Suppressor macrophage treated with lipopolysaccharide for 1 hour (primary cell): ENCODE results near the gene PRM2.
"Not testable (repeated sequence)": the region's sequence is repeated elsewhere in the genome, so short reads cannot be mapped to it uniquely, and the experiment has no call there.

Source experiments
- DNase-seq, 3 donors: peaks; one replicate each; pipeline ENCODE4 v3.0.0-alpha.2; 2020 to 2022

The PRM2 gene

DNA sequence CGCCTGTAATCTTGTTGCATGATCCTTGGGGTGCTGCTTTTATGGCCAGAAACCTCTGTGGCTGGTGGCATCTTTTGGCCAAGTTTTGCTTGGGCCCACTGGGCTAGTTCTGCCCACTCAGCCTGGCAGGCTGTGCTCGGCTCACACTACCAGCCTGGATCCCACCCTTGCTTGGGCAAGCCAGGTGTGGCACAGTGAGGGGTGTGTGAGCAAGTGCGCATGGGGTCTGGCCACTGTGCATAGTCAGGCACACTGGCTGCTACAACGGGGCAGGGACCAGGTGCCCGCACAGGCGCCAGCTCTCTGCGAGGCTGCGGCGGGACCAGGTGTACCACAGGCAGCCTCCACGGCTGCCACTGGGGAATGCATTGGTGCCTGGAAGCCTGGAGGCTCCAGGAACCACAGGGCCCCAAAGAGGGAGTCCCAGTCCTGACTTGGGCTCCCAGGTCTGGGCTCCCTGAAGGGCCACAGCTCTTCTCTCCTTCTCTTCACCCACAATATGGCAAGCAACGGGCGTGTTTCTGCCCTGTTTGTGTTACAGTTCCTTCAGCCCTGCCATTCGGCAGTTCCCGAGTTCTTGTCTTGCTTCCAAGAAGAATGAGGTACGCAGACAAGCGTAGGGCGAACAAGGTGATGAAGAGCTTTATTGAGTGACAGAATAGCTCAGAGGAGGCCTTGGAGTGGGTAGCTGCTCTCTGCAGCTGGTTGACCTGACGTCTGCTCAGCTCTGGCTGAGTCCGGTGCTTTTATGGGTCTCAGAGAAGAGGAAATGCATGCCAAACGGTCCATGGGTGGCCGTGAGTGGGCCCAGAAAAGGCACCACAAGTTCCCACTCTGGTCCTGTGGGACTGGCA lies 31.6 kb upstream of the PRM2 start:
- no peak for DNase-seq

DNA sequence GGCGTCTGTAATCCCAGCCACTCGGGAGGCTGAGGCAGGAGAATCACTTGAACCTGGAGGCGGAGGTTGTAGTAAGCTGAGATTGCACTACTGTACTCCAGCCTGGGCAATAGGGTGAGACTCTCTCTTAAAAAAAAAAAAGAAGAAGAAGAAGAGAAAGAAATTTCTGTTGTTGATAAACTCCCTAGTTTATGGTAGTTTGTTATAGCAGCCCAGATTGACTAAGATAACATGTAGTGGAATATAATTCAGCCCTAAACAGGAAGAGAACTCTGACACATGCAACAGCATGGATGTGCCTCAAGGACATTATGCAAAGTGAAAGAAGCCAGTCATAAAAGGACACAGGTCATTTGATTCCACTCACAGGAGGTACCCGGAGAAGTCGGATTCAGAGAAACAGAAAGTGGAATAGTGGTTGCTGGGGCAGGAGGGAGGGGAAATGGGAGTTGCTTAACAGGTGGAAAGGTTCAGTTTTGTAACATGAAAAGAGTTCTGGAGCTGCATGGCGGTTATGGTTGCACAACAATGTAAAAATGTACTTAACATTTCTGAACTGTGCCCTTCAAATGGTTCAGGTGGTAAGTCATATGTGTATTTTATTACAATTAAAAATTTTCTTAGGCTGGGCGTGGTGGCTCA lies 30.8 kb upstream of the PRM2 start:
- peak; percentile 58 to 77 (median 64) for DNase-seq

DNA sequence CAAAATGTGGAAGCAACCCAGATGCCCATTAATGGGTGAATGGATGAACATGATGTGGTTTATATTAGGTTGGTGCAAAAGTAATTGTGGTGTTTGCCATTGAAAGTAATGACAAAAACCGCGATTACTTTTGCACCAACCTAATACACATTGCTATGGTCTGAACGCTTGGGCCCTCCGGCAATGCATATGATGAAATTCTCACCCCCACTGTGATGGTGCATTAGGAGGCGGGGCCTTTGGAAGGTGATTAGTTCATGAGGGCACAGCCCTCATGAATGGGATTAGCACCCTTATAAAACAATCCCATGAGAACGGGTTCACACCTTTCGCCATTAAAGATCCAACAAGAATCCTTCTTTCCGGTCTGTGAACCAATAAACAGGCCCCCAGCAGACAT lies 30.1 kb upstream of the PRM2 start:
- no peak for DNase-seq

DNA sequence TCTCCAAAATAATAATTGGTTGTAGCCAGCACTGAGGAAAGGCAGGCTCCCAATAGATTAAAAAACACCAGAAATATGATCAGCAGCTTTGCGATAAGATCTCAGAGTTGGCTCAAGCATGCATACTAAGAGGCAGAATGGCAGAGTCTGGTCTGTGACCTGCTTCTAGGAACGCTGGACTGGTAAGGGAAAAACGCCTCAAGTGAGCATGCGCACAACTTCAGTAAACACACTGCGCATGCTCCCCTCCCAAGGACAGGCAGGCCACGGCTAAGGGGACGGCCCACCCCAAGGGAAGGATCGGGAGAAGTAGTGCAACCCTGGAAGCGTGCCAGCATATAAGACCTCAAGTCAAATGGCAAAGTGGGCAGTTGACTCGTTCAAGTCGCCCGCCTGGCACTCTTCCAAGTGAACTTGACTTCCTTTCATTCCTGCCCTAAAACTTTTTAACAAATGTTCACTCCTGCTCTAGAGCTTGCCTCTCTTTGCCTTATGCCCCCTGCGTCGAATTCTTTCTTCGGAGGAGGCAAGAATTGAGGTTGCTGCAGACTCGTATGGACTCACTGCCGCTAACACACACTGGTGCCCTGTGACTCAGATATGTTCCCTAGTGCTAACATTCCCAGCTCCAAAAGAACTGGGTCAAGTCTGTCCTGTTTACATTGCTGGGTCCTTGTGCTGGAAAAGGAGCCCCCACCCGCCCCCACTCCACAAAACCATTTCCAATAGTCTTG lies 27.3 kb upstream of the PRM2 start:
- no peak for DNase-seq

DNA sequence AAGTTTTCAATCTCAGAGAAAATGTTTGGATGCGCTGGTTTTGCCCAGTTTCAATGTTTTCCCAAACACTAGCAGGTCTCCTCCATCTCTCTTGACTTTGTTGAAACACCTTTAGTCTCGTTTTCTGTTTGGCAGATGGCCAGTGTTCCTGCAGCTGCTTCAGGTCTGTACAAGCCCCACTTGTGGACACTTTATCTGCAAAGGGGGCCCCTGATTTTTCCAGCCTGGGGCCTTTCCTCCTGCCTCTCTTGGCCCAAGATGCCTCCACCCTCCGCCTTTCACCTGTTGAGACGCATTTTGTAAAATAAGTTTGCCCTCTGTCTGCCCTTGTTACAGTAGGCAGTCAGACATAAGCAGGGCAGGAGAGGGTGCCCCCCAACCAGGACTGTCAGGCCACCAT lies 26.7 kb upstream of the PRM2 start:
- no peak for DNase-seq

DNA sequence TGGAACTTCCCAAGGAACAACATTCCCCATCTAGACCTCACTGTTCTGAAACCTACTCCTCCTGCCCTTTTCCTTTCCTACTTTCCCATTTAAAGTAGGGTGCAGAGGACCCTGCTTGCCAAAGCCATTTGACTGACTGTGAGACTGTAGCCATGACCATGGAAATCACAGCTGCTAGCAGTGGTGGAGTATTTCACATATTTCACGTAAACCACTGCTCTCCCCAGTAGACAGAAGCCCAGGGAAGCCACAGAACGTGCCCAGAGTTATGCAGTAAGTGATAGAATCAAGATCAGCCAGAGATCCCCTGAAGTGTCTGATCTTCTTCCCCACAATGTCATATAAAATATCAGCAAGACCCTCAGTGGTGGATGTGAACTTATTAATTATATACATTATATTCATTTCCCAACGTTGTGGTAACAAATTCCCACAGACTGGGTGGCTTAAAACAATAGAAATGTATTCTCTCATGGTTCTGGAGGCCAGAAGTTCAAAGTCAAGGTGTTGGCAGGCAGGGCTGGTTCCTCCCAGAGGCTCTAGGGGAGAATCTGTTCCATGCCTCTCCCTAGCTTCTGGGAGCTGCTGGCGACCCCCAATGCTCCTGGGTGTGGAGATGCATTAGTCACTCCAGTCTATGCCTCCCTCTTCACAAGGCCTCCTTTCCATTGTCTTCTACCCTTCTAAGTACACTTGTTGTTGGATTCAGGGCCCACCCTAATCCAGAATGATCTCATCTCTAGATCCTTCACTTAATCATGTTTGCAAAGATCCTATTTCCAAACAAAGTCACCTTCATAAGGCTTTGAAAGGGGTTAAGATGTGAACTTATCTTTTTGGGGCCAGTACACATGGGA lies 25.6 kb upstream of the PRM2 start:
- no peak for DNase-seq

DNA sequence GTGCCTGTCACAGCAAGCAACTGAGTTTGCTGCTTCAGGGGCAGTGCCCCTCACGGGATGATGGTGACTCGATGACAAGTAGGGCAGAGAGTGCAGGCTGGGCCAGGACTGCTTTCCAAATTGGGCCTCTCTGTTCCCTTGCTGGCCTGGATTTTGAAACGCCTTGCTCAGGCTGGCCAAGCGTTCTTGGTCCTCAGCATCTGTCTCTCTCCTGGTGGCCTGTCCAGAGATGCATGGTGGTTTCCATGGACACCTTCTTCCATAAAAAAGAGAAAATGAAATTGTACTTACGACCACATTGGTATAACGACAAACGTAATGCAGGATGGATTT lies 24.2 kb upstream of the PRM2 start:
- DNase-seq, result no peak

DNA sequence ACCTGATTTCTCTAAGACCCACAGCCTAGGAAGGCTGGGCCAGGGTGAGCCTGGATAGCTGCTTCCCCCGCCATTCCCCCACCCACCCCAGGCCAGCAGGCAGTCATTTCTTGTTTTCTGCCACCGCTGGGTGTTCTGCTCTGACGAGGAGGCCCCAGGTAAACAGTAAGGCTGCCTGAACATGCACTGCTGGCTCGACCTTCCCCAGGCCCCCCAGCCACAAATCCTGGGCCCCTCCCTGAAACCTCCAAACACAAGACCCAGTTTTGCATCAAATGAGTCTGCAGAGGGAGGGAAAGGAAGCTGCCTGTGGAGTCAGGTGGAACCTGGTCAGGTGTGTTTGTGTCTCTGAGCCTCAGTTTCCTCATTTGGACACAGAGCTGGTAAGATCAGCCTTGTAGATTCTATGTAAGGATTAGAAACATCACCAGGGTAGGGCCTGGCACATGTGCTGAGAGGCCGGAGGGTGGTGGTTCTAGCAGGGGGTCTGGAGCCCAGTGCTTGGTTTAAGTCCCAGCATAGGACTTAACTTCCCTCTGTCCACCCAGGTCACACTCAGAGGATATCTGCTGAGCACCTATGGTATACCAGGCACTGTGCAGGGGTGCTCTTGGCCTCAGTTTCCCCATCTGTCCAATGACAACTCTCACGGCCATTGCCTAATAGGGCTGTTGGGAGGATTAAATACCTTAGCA lies 23.7 kb upstream of the PRM2 start:
- no peak for DNase-seq

DNA sequence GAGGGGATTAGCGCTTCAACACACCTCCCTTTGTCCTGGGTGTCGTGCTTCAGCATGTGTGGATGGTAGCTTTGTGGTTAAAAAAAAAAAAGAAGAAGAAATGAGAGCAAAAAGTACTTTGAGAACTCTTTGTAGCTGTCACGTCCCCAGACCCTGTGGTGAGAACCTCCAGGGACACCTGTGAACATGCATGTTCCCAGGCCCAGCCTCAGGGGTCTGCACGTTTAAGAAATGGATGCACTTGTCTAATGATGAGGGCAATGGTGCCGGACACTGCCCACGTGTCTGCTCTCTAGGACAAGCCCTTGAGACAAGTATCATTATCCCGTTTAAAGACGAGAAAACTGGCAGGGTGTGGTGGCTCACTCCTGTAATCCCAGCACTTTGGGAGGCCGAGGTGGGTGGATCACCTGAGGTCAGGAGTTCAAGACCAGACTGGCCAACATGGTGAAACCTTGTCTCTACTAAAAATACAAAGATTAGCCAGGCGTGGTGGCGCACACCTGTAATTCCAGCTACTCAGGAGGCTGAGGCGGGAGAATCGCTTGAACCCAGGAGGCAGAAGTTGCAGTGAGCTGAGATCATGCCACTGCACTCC lies 22.8 kb upstream of the PRM2 start:
- DNase-seq, result not testable (repeated sequence)

DNA sequence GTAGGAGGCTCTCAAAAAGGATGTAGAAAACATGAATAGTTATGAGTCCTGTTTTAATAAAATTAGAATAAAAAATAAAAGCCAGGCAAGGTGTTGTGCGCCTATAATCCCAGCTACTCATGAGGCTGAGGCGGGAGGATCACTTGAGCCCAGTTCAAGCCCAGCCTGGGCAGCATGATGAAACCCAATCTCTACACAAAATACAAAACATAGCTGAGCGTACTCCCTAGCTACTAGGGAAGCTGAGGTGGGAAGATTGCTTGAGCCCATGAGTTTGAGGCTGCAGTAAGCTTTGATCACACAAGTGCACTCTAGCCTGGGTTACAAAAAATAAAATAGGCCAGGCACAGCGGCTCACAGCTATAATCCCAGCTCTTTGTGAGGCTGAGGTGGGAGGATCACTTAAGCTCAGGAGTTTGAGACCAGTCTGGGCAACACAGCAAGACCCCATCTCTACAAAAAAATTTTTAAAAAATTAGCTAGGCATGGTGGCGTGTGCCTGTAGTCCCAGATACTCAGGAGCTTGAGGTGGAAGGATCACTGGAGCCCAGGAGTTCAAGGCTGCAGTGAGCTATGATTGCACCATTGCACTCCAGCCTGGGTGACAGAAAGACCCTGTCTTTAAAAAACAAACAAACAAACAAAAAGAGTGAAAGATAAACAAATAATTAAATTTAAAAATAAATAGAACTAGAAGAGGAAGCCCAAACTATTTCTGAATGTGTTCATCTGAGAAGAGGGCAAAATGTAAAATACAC lies 22.0 kb upstream of the PRM2 start:
- DNase-seq, result no peak

DNA sequence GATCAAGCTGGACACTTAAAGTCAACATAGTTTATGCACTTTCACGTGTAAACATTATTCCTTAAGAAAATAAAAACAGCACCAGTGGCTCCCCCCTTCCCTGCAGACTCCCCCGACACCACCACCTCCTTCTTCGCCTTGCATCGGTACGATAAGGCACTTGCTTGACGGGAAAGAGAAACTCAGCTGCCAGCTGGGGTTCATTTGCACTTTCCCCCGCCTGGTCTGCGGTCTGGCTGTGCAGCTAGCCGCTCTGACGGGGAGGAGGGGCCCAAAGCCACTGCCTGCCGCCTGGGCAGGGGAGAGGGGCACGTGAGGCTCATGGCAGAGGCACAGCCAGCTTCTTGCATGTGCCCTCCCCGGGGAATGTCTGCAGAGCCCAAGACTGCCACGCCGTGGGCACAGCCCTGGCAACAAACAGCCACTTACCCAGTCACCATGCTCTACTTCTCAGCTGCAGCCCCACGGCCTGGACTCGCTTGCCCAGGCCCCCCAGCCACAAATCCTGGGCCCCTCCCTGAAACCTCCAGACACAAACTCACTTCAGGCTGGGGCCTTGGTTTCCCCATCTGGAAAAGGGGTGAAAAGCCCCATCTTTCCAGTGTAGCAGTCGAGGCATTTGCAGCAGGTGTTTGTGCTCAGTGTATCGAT lies 21.3 kb upstream of the PRM2 start:
- peak; percentile 56 to 81 (median 81) for DNase-seq

DNA sequence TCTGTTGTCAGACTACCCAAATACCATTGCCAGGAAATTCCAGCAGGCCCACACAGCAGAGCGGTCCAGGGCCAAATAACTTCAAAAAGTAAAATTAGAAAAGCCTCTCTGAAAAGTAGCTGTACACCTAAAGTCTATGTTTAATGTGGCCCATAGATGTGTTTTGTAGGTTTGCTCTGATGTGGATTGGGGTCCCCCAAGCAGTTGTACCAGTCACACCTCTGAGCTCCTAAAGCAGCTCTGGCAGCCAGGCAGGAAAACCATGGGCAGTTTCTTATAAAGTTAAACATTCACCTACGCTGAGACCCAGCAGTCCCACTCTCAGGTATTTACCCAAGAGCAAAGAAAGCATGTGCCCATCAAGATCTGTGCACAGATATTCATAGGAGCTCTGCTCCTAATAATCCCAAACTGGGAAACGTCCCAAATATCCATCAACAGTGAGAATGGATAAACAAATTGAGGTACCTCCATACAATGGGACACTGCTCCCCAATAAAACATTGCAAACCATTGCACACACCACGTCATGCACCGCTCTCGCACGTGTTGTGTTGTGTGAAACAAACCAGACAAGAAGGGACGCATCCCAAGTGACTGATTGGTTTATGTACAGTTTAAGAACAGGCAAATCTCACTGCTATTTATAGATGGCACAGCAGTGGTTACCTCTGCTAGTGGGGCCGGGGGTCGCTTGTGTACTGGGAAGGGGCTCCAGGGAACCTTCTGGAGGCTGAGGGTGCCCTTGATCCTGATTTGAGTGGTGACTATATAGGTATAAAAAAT lies 20.6 kb upstream of the PRM2 start:
- no peak for DNase-seq

DNA sequence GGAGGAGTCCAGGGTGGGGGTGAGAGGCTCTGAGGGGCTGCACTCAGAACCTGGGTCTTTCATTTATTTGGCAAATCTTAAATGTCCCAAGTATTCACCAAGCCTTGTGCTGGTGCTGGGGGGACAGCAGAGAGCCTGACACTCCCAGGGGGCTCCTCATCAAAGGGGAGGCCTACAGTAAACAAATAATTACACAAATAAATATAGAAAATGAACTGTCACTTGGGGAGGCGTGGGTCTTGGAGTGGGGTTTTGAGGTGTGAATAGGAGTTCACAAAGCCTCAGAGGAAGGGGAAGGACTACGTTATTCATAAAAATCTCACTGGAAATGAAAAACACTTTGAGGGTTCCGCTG lies 20.0 kb upstream of the PRM2 start:
- no peak for DNase-seq

DNA sequence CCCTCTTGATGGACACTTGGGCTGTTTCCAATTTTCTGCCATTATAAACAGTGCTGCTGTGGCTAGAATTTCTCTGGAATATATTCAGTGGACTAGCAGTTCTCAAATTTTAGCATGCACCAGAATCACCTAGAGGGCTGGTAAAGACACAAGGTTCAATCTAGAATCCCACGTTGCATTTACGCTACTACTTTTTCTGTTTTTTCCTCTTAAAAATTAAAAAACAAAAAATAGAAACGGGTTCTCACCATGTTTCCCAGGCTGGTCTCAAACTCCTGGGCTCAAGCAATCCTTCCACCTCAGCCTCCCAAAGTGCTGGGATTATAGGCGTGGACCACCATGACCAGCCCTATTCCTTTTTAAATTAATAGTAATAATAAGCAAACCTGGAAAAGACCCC lies 19.4 kb upstream of the PRM2 start:
- no peak for DNase-seq

DNA sequence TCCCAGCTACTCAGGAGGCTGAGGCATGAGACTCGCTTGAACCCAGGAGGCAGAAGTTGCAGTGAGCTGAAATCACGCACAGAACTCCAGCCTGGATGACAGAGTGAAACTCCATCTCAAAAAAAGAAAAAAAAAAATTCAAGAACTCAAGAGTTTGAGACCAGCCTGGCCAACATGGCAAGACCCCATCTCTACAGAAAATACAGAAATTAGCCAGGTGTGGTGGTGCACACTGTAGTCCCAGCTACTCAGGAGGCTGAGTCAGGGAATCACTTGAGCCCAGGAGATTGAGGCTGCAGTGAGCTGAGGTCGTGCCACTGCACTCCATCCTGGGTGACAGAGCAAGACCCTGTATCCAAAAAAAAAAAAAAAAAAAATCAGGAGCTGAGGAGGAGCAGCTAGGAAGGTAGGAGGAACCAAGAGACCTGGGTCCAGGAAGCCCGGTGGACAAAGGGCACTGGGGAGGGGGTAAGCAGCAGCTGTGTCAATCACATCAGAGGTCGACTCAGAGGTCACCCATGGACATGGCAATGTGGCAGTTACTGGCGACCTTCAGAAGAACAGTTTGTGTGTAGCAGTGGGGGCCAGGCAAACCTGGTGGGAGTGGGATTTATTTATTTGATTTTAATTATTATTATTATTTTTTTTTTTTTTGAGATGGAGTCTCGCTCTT lies 15.9 kb upstream of the PRM2 start:
- no peak for DNase-seq

DNA sequence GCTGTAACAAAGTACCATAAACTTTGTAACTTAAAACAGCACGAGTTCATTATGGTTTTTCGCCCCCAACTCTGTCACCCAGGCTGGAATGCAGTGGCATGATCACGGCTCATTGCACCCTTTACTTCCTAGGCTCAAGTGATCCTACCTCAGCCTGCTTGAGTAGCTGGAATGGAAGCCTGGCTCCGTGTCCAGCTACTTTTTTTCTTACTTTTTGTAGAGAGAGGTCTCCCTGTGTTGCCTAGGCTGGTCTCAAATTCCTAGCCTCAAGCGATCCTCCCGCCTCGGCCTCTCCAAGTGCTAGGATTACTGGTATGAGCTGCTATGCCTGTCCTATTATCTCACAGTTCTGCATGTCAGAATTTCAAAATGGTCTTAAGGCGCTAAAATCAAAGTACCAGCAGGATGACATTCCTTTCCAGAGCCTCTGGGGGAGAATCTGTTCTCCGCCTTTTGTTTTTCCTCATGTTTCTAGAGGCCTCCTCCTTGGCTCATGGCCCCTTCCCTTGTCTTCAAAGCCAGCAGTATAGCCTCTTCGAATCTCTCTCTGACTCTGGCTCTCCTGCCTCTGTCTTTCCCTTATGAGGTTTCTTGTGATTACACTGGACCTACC lies 14.9 kb upstream of the PRM2 start:
- DNase-seq, result no peak

DNA sequence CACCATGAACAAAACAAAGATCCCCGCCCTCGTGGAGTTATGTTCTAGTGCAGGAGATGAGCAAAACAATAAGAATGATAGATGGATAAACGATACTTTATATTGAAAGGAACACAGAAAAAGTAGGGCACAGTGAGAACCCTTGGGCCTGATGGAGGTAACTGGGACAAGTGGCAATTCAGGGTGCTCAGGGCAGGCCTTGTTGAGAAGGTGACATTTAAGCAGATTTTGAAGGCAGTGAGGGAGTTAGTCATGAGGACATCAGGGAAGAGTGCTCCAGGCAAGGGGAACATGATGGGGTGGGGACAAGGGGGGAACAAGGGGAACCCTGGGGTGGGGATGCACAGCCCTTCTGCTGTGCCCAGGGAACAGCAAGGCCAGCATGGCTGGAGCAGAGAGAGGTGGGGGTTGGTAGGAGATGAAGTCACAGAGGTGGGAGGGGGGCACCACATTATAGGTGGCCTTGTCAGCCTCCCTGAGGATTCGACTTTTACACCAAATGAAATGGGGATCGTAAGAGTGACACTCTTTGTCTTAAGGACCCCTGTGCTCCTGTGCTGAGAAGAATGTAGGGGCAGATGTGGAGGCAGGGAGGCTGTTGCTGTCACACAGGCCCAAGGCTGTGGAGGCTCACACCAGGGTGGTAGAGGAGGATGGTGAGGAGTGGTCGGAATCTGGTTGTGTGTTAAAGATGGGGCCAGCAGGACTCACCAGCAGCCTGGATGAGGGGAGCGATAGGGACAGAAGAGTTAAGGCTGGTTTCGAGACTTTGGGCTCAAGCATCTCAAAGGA lies 14.0 kb upstream of the PRM2 start:
- no peak for DNase-seq

DNA sequence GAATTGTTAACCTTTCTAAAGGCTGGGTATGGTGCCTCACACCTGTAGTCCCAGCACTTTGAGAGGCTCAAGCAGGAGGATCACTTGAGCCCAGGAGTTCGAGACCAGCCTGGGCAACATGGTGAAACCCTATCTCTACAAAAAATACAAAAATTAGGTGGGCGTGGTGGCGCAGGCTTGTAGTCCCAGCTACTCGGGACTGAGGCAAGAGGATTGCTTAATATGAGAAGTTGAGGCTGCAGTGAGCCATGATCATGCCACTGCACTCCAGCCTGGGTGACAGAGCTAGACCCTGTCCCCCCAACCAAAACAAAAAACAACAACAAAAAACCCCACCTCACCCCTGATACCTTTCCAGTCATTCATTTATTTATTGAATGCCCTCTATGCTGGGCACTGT lies 13.4 kb upstream of the PRM2 start:
- DNase-seq, result peak; percentile 36 to 44 (median 43)
